Tibial artery (tissue), 4 donors: Measurements from ENCODE around the gene CCDC50.

ENCODE experiments used
- DNase-seq, 2 donors: peaks; one replicate each; pipeline ENCODE4 v3.0.0-alpha.2; 2019
- H3K27ac ChIP-seq, 2 donors: fragments of 200-600 bp; sonication (generic) in 1 of 2; 1 replicate in 1 of 2; 2 replicates in 1 of 2; pipeline ENCODE4 v1.5.1; 2018 to 2019; ENCODE audit warnings: mild to moderate bottlenecking in 1 of 2
- H3K27me3 ChIP-seq, 2 donors: fragments of 200-600 bp; sonication (generic) in 1 of 2; one replicate each; pipeline versions ENCODE4 v1.5.1 to v1.6.0; 2016 to 2019
- H3K36me3 ChIP-seq, 3 donors: fragments of 200-600 bp; sonication (generic) in 2 of 3; one replicate each; pipeline ENCODE4 v1.5.1; 2016 to 2019; ENCODE audit warnings: mild to moderate bottlenecking in 2 of 3
- H3K4me1 ChIP-seq, 4 donors: fragments of 200-600 bp; sonication (generic) in 2 of 4; 1 replicate in 3 of 4; 2 replicates in 1 of 4; pipeline ENCODE4 v1.5.1; 2016 to 2019
- H3K4me3 ChIP-seq, 2 donors: fragments of 200-600 bp; sonication (generic) in 1 of 2; 1 replicate in 1 of 2; 2 replicates in 1 of 2; pipeline ENCODE4 v1.5.1; 2018 to 2019; ENCODE audit warnings: mild to moderate bottlenecking in 2 of 2
- H3K9me3 ChIP-seq, 3 donors: fragments of 200-600 bp; sonication (generic) in 1 of 3; one replicate each; pipeline ENCODE4 v1.5.1; 2016 to 2019
- CTCF ChIP-seq, 2 experiments: fragments of 200-600 bp in 1 of 2; fragments of 450-650 bp in 1 of 2; IDR thresholded peaks; one replicate each; pipeline ENCODE4 v1.5.1; 2017 to 2019; ENCODE audit warnings: antibody characterized with exemption in 2 of 2, mild to moderate bottlenecking in 1 of 2, moderate library complexity in 1 of 2
- intact Hi-C: fragments of 100-400 bp; cut with DNase I; formaldehyde crosslinking; loops from one replicate; pipeline ENCODE4 v1.15.0; 2023; ENCODE audit warnings: low total_unique reads

CCDC50 gene

GRCh38 chr3:191328962-191329653, at the start of gene CCDC50:
Gene CCDC50 (plus strand): TSS chr3:191329394. CDS start chr3:191329675, 281 bp downstream.
- intact Hi-C loops: no loop called here
- H3K4me3 ChIP-seq: peak within 1 kb of the TSS; percentile 70 to 74
- H3K27ac ChIP-seq: peak within 1 kb of the TSS; percentile 90 to 94
- peaks cover 0 to 39% (median 22%) of the 10 kb centered on the region in 4 donors for H3K4me1 ChIP-seq
- H3K9me3 ChIP-seq: no peaks in the 10 kb centered on the region
- H3K27me3 ChIP-seq: no peaks in the 10 kb centered on the region
- DNase-seq: peak; percentile 86 to 91
- TF ChIP-seq CTCF (IDR thresholded peaks at IDR 0.05): no peak
- no peaks in the 10 kb centered on the region for H3K36me3 ChIP-seq

GRCh38 chr3:191280111-191280510, 49.1 kb upstream of the CCDC50 start:
- no peak overlapping the region for H3K27ac ChIP-seq
- H3K4me3 ChIP-seq: no peak overlapping the region
- no peak for TF ChIP-seq CTCF (IDR thresholded peaks at IDR 0.05)
- intact Hi-C loops: no loop called here
- no peaks in the 10 kb centered on the region for H3K36me3 ChIP-seq
- H3K9me3 ChIP-seq: no peaks in the 10 kb centered on the region
- no peak for DNase-seq
- no peaks in the 10 kb centered on the region for H3K4me1 ChIP-seq
- no peaks in the 10 kb centered on the region for H3K27me3 ChIP-seq

GRCh38 chr3:191280882-191281281, 48.3 kb upstream of the CCDC50 start:
- intact Hi-C loops: no loop called here

GRCh38 chr3:191282251-191283185, 46.7 kb upstream of the CCDC50 start:
- no peak overlapping the region for H3K27ac ChIP-seq
- TF ChIP-seq CTCF (IDR thresholded peaks at IDR 0.05): no peak
- H3K4me3 ChIP-seq: no peak overlapping the region
- no peaks in the 10 kb centered on the region for H3K9me3 ChIP-seq
- no peak for DNase-seq
- intact Hi-C loops: no loop called here
- H3K4me1 ChIP-seq: no peaks in the 10 kb centered on the region
- H3K36me3 ChIP-seq: no peaks in the 10 kb centered on the region
- no peaks in the 10 kb centered on the region for H3K27me3 ChIP-seq

More at GRCh38 chr3:191280882-191281281, 48.3 kb upstream of the CCDC50 start:
- no peak for TF ChIP-seq CTCF (IDR thresholded peaks at IDR 0.05)
- DNase-seq: no peak
- Histone ChIP-seq H3K27me3 (no peaks in the 10 kb centered on the region), H3K27ac (no peak overlapping the region), H3K4me3 (no peak overlapping the region), H3K9me3 (no peaks in the 10 kb centered on the region), H3K36me3 (no peaks in the 10 kb centered on the region), H3K4me1 (no peaks in the 10 kb centered on the region)

- no peak overlapping the region for H3K27ac ChIP-seq
- H3K9me3 ChIP-seq: no peaks in the 10 kb centered on the region
- no peaks in the 10 kb centered on the region for H3K27me3 ChIP-seq
- no peaks in the 10 kb centered on the region for H3K36me3 ChIP-seq
- intact Hi-C loops: no loop called here
- H3K4me3 ChIP-seq: no peak overlapping the region
- no peaks in the 10 kb centered on the region for H3K4me1 ChIP-seq
- DNase-seq: no peak
- no peak for TF ChIP-seq CTCF (IDR thresholded peaks at IDR 0.05)
Observed at GRCh38 chr3:191283400-191283799, 45.8 kb upstream of the CCDC50 start.
